GM19438 (cell line): ENCODE data around the gene EHBP1L1.

Experiments used
- ATAC-seq: cut with Tn5 transposase; IDR thresholded peaks from one replicate; pipeline ENCODE4 v1.9.1; 2021; ENCODE audit warnings: low read depth; ENCODE audit not compliant: unreplicated experiment

EHBP1L1 gene

DNA sequence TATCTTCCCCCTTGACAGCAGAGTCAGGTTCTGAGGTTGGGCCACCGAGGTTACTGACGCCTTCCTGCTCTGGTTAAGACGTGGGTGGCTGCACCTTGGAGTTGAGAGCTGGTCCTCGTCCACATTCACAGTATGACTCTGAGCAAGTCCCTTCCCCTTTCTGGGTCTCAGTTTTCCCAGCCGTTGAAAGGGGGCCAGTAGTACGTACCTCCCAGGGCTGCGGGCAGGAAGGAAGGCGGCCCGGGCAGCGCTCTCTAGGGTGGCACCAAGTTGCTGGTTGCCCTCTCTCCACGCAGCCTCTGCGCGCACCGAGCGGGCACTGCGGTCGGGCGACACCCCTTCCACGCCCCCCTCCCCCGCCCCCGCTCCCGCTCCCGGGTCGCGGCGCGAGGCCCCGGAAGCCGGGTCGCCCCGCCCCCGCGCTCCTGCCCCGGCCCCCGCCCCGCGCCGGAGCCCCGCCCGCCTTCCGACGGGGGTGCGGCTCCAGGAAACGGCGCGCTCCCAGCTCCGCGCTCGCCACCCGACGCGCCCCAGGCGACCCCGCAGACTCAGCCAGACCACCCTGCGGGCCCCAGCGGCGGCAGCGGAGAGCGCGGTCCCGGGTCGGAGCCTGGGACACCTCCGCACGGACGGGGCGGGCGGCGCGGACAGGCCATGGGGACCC lies at the start of gene EHBP1L1:
EHBP1L1 (plus strand) TSS at position 486 of the 664 bp plus-strand sequence. CDS start 250 bp downstream, outside the sequence.
- ATAC-seq: no peak

DNA sequence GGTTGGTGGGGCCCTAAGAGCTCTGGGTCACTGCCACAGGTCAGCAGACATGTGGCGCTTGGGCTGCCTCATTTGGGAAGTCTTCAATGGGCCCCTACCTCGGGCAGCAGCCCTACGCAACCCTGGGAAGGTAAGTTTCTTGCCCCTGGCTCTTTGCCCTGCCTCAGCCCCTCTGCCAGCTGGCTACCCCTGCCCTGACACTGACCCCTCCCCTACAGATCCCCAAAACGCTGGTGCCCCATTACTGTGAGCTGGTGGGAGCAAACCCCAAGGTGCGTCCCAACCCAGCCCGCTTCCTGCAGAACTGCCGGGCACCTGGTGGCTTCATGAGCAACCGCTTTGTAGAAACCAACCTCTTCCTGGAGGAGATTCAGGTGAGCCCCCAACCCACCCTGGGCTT lies 49.1 kb upstream of the EHBP1L1 start:
- no peak for ATAC-seq

DNA sequence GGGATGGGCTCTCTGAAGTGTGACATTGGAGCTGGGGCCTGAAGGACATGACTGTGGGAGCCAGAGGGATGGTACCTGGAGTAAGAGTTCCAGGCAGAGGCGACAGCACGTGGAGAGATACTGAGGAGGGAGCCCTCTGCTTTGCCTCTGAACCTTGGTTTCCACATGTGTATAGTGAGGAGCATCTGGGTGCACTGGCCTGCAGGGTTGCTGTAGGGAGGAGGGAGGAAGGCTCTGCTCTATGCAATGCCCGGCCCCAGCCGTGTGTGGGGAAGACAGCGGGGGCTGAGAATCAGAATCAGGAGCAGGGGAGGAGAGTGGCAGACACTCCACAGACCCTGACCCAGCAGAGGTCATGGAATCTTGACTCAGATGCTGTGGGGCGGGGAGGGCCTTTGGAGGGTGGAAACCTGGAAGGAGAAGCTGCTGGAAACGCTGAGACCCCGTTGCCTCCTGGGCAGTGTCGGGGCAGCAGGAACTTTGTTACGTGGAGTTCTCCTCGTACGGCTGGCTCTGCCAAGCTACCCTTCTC lies 47.0 kb upstream of the EHBP1L1 start:
- no peak for ATAC-seq

DNA sequence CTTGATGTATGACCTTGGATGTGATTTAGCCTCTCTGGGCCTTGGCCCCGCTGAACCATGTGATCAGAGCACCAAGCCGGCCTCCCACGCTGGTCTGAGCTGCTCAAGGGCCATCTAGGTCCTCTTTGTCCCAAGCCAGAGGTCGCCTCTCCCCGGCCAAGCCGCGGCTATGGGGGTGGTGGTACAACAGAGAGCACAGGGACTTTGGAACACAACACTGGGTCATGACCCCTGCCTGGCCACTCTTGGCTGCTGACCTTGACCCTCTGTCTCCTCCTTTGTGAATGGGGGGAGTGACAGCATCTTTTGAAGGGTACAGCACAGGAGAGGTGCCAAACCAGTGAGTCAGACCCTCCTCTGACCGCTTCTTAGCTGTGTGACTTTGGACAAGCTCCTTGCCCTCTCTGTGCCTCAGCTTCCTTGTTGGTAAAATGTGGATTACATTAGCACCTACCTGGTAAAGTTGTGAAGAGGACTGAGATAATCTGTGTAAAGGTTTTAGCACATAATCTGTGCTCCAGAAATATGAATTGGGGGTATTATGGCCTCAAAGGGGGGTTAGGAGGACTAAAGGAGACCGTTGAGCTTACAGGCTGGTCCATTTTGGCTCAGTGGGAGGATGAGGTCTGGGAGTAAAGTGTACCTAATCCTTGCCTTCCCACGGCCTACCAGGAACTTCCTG lies 46.2 kb upstream of the EHBP1L1 start:
- ATAC-seq: no peak

DNA sequence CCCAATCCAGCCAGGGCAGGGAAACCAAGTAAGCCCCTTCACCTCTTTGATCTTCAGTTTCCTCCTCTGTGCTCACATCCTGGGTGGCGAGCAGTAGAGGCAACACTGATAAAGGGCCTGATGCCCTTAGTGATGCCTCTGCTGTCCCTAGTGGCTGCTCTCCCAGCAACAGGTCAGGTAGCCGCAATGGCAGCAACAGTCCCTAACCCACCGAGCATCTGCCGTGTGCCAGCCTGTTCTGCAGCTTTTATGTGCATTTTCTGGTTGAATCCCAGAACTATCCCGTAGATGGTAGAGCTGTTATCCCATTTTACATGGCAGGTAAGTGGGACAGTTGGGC lies 45.7 kb upstream of the EHBP1L1 start:
- no peak for ATAC-seq

DNA sequence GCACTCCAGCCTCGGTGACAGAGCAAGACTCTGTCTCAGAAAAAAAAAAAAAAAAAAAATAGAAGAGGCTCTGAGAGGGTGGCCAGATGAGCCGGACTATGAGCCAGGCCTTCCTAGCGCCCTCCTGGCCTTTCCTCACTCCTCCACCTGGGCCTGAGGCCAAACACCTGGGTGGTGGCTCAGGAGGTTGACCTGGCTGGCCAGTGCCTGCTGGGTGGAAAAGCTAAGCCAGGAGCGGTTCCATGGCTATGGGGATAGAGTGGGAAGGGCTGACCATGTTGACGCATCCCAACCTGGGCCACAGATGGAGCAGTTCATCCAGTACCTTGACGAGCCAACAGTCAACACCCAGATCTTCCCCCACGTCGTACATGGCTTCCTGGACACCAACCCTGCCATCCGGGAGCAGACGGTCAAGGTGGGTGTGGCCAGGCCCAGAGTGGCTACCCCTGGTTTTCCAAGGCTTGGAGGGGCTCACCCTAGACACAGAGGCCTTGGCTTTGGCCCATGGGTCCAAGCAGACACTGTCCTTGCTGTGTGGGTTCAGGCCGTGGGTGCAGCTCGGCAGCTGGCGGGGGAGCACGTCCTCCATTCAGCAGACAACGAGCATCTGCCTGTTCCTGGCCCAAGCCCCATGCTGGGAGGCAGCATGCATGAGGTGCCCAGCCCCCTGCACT lies 43.3 kb upstream of the EHBP1L1 start:
- ATAC-seq: no peak

DNA sequence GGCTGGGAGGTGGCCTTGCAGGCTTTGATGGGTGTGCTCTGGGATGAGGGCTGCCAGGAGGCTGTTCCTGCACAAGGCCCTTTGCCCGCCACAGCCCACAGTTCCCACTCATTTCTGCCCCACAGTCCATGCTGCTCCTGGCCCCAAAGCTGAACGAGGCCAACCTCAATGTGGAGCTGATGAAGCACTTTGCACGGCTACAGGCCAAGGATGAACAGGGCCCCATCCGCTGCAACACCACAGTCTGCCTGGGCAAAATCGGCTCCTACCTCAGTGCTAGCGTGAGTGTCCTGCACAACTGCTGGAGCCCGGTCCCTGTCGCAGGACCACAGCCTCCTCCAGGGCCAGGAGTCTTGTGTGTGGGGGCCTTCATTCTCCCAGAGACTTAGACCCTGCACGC lies 40.8 kb upstream of the EHBP1L1 start:
- no peak for ATAC-seq

DNA sequence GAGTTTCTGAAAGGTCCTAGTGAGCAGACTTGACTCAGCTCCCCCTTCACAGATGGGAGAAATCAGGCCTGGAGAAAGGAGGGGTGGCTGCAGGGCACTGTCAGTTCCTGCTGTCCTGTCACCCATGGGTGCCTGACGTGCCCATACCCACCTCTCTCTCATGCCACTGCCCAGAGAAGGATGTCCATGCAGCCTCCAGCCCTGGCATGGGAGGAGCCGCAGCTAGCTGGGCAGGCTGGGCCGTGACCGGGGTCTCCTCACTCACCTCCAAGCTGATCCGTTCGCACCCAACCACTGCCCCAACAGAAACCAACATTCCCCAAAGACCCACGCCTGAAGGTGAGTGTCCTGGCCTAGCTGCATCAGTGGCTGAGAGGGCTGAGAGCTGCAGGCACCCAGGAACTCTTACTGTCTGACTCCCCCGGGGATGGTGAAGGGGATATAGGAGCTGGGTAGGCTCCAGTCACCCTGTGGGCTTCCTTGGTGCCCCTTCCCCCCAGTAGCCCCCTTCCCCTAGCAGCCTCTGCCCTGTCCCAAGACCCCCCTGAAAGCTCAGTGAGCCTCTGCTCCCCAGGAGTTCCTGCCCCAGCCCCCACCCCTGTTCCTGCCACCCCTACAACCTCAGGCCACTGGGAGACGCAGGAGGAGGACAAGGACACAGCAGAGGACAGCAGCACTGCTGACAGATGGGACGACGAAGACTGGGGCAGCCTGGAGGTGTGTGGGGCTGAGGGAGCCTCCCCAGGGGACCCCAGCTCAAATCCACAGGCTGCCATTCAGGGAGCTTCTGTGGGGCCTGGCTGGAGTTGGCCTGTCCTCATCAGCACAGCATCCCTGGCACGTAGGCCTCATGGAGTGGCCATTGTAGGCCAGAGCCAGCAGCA lies 39.2 kb upstream of the EHBP1L1 start:
- ATAC-seq: no peak

DNA sequence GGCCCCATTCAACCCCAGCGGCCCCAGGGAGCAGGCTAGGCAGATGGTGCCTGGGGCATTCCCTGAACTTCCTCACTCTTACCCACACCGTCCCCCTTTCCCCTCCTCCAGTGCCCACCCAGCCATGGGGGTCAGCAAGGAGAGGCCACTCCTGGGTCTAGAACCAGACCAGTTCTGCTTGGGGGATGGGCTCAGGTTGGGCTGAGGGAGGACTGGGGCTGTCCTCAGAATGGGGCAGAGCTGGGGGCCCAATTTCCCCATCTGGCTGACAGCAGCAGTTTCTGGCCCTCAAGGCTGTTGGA lies 38.6 kb upstream of the EHBP1L1 start:
- no peak for ATAC-seq

DNA sequence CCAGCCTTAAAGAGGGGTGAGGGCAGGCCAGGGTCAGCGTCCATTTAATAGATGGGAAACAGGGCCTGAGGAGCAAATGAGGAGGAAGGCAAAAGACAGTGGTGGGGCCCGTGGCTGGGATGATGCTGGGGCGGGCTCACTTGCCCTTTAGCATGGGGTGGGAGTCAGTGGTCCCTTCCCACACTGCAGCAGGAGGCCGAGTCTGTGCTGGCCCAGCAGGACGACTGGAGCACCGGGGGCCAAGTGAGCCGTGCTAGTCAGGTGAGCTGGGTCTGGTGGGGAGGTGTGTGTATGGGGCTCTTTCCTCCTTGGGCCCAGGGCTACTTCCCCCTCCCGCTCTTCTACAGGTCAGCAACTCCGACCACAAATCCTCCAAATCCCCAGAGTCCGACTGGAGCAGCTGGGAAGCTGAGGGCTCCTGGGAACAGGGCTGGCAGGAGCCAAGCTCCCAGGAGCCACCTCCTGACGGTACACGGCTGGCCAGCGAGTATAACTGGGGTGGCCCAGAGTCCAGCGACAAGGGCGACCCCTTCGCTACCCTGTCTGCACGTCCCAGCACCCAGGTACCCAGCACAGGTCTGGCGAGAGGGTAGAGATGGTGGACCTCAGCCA lies 38.1 kb upstream of the EHBP1L1 start:
- no peak for ATAC-seq

DNA sequence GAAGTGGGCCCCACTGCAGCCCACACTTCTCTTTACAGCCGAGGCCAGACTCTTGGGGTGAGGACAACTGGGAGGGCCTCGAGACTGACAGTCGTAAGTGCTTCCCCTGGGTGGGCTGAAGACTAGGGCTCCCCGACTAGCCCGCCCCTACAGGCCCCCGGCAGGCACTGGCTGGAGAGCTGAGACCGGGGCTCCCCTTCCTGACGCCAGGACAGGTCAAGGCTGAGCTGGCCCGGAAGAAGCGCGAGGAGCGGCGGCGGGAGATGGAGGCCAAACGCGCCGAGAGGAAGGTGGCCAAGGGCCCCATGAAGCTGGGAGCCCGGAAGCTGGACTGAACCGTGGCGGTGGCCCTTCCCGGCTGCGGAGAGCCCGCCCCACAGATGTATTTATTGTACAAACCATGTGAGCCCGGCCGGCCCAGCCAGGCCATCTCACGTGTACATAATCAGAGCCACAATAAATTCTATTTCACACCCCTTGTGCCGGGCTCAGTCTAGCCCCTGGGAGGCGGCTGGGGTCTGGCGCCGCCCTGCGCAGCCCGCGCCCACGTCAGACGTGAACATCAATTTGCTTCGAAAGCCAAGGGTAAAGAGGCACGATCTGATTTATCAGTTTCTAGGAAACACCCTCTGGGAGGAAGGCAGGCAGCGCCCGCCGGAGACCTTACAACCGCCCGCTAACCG lies 37.5 kb upstream of the EHBP1L1 start:
- no peak for ATAC-seq

DNA sequence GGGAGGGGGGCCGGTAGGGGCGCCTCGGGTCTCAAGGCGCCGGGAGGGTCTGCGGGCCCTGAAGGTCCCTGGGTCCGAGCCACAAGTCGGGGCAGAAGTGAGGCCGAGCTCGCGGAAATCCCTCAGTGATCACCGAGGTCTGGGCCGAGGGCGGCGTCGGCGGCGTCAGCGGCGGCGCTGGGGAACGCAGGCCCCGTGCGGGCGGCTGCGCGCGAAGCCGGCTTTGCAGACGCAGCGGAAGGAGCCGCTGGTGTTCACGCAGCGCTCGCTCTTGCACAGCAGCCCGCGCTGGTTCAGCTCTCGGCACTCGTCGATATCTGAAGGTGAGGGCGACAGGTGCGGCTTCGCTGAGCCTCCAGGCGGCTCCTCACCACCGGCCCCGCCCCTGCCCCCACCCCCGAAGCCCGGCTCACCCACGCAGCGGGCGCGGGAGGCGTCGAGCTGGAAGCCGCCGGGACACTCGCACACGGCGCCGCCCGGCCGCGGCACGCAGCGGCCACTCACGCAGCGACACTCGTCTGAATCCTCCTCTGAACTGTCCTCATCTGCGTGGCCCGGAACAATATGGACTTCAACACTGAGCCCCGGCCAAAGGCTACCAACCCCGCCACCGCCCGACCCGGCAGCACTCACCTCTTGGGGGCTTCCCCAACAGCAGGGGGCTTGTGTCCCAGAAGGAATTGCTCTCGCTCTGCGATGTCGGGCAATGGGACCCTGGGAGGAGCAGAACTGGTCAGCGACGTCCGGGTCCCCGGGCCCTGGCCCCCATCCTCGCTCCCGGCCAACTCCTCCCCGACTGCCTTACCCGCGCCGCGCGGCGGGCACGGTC lies 36.7 kb upstream of the EHBP1L1 start:
- ATAC-seq: no peak

DNA sequence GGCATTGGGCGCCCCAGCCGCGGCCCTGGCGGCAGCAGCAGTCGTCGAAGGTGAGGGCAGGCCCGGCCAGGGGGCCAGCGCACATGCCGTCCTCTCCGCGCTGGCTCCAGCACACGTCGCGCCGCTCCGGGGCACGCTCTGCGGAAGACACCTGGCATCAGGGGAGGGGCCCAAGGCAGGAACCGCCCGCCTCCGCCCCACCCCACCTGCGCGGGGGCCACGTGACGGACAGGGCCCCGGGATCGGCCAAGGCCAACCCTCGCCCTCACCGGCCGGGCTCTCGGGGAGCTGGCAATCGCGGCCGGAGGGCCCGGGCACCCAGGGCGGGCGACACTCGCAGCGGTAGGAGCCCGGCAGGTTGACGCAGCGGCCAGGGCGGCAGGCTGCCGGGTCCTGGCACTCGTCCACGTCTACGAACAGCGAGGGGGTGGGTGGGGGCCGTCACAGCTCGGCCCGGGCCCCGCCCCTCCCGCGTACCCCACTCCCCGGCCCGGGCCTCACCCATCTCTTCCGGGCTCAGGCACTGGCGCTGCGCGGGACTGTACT lies 36.0 kb upstream of the EHBP1L1 start:
- ATAC-seq: peak; percentile 28

DNA sequence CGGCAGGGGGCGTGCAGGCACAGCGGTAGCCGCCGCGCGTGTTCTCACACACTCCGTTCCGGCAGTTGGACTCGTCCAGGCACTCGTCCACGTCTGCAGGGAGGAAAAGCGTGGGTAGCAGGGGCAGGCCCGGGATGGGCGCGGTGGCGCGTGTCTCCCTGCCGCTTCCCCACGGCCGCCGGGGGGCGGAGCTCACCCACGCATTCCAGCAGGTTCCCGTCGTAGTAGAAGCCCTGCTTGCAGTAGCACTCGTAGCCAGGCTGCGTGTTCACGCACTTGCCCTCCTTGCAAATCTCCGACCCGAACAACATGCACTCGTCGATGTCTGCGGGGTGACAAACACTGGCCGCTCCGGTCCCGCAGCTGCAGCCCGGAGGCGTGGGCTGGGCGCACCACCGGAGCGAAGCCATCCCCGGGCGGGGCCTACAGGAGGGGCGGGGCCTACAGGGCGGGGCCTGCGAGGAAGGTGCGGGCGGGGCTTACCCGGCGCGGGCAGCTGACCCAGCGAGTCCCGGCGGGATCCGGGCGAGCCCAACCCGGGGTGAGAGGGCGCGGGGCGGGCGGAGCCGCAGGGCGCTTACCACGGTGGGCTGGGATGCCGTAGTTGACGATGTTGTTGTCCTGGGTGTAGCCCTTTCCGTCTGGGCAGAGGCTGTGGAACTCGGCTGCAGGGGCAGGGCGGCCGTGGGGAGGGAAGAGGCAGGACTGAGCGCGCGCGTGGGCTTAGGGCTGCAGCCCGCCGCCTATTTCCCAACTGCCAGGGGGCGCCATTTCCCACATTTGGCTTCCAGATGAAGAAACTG lies 35.4 kb upstream of the EHBP1L1 start:
- peak; percentile 63 for ATAC-seq

DNA sequence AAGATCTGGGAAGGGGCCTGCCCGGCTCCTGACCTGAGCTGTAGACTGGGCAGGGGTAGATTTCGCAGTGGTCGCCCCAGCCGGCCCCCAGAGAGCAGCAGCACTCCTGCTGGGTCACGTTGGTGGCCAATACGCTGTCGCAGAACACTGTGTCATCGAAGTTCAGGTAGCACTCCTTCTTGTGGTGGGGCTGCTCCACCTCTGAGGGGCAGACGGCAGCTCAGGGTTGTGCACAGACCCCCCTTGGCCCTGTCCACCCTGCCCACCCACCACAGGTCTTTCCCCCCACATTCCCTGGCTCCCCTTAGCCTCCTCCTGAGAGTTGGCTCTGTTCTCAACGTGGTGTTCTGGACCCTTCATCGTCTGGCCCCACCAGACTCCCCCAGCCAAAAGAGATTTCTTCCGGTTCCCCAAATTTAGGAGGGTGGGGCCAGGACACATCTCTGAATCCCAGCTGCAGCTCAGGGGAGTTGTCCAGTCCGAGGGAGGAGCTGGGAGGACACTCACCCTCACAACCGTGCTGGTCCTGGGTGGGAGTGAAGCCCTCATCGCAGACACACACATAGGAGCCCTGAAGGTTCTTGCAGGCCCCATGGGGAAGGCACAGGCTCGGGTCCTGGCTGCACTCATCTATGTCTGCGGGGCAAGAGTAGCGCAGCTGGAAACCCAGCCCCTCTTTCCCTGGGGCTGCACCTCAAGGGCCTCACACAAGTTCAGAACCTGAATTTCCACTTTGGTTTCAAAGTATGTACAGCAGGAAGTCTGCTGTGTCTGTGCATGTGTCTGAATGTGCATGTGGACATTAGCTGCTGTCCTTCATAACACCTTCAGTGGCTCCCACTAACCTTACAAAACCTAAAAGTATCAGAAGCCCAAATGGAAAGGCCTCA lies 34.5 kb upstream of the EHBP1L1 start:
- no peak for ATAC-seq

DNA sequence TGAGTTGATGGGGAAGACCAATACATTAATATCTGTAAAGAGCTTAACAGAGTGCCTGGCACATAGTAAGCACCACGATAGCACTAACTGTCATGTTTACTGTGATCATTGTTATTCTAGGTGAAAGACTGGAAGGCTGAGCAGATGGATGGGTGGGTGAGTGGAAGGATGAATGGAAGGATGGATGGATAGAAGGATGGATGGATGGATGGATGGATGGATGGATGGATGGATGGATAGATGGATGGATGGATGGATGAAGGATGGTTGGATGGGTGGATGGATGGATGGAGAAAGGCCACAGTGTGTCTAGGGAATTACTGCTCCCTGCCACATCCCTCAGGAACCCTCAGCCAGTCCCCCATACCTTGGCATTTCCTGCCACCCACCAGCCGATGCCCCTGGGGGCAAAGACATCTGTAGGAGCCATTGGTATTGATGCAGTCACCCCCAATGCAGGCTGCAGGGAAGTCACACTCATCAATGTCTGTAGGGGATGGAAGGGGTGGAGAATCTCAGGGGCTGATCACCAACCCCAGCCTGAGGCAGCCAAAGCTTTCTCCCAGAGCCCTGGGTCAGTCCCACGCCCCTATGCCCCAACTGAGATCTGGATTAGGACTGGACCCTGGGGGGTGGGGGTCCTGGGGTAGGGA lies 33.0 kb upstream of the EHBP1L1 start:
- no peak for ATAC-seq

DNA sequence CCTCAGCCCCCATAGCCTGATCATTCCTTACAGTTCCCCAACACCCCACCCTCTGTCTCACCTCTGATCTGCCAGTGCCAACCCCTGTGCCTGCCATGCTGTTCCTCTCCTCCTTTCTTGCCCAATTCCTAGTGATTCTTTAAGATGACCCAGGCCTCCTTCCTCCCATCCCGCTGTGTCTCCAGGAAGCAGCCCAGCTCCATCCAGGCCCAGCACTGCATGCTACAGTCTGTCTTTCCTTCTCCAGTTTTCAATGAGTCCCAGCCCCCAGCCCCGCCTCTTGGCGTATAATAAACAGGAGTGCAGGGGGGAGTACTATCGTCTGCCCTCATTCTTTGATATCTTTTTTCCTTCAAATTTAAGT lies 30.0 kb upstream of the EHBP1L1 start:
- ATAC-seq: no peak
